Measurements from ENCODE around the gene EGFLAM.
"Not testable (repeated sequence)": the region's sequence is repeated elsewhere in the genome, so short reads cannot be mapped to it uniquely, and the experiment has no call there.

EGFLAM gene

DNA sequence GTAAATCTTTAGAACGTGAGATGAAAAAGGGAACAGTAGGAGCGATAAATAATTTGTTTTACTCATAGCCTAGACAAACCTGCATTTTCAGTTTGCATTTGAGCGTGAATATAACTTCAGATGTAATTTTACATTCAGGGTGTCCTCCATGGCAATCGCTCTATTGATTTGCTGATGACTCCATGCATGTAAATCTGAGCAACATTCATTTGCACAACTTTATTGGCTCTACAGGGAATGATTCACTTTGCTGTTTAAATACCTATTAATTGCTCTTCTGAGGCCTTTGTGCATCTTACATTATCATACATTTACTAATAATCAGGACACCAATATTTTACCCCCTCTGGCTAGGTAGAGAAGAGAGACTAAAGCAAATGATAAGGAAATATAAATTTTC is 122.2 kb downstream of the EGFLAM start:
- DNase-seq: no peak

DNA sequence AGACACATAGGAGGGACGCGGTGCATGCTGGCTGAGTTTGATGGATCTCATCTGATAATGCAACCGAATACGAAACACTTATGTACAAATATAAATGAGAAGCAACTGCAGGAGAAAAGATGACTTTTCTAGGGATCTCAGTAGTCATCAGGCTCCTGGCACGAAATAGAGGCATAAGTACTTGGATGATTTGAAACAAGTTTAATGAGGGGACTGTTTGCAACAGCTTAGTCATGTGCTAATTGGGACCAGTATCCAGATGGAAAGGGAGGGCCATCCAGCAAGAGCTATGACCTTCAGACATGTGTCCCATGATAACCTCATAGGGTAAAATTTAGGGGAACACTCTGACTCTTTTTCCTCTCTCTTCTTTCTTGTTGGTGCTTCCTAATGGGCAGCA is 123.0 kb downstream of the EGFLAM start:
- no peak for DNase-seq

DNA sequence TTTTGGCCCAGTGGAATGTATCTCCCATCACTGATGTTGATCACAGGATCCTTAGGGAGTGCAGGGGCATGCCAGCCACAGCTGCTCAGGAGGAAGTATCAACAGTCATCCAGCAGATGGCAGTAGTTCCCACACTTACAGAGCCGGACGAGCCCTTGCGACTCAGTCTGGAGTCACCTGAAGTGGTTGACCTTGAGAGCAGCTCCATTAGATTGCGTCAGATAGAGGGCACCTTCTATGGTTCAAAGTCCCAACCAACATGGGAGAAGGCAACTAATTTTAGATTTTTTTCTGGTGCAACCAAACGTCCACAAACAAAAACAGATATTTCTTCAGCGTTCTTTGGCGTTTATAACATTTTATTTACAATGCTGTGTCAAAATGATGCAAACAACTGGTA is 124.5 kb downstream of the EGFLAM start:
- peak; percentile 8 to 42 for DNase-seq

DNA sequence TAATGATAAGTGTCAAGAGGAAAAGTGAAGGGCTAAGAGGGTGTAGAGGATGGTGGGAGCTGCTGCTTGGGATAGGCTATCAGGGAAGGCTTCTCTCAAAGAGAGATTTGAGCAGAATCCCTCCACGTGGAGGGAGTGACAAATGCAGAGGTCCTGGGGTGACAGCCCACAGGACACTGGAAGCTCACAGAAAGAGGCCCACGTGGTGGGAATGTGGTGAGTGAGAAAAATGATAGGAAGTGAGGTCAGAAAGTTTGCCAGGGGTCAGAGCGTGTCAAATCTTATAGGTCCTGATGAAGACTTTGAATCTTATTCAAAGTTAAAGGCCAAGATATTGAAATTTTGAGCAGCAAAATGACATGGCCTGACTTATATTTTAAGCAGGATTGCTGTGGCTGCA is 125.3 kb downstream of the EGFLAM start:
- no peak for DNase-seq

DNA sequence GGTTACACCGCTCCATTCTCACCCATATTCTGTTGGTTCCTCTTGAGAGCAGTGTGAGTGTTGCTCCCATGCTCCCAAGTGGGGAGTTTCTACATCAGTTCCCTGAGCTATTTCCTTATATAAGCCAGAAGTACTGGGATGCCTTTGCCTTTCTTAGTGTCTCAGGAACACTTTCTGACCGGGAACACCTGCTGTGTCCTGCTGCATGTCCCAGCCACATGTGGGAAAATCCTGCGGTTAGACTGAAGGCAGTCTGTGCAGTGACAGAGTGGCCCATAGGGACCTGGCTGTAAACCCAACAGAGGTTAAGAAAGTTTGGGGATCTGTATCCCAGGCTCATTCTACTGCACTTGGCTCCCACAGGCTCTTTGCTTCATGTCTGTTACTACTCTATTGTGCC is 126.0 kb downstream of the EGFLAM start:
- no peak for DNase-seq

DNA sequence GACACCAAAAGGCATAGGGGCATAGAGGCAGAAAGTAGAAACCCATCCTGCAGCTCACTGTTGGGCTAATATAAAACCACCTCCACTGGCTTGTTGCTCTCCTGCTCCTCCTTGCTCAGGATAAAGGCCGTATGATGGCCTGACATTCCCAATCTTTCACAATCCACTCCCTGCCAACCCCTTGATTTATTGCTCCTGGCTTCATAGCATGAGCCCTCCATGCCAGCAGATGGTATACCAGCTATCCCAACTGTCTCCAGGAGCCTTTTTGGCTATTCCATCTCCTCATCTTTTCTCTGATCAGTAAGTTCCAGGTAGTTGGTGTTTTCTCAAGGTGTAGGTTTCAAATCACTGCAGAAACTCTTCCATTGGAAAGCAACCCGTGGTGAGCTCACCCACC is 128.8 kb downstream of the EGFLAM start:
- no peak for DNase-seq

DNA sequence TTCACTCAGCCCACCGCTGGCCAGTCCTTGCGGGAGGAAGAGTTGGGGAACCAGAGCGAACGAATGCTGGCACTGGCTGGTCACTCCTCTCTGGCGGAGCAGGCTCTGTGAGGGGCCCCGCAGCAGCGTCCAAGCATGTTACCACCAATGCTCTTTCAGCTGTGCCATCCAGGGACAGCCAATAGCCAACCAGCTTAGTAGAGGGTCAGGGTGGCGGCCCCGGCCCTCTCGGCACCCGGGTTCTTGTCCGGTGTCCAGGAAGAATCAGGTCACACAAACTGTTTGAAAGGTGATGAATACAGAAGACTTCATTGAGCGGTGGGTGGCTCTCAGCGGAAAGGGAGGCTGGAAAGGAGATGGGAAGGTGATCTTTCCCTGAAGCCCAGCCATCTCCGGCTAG is 135.3 kb downstream of the EGFLAM start:
- no peak for DNase-seq

DNA sequence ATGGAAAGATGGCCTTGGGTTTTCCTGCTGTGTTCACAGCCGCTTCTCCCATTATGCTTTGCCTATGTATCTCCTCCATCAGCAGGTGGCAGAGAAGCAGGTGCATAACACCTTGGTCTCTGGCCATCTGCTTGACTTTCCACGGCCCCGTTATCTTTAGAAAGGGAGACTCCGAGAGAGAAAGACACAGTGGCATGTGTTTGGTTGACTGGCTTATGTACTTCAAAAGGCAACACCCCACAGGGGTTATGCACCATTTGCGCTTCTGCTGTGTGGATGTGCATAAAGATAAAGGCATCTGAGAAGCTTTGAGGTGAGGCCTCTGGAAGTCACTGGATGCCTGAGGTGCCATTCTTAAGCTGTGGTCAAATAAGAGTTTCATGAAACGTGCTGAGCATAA is 138.4 kb downstream of the EGFLAM start:
- DNase-seq: no peak

DNA sequence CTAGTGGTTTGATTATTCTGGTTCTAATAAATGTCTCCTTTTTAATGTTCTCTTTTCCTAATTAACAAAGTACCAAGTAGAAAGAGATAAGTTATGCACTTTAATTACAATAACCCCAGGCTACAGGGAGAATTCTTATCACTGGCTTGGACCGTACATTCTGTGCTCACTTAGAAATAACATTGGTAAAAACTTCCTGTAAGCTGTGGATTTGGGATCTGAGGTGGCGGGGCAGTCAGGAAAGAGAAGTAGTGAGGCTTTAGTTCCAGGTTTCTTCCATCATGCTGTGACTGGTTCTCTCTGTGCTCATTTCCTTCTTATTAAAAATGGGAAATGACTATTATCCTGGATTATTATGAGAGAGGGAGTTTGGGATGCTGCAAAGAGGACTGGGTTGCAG is 142.0 kb downstream of the EGFLAM start:
- no peak for DNase-seq

DNA sequence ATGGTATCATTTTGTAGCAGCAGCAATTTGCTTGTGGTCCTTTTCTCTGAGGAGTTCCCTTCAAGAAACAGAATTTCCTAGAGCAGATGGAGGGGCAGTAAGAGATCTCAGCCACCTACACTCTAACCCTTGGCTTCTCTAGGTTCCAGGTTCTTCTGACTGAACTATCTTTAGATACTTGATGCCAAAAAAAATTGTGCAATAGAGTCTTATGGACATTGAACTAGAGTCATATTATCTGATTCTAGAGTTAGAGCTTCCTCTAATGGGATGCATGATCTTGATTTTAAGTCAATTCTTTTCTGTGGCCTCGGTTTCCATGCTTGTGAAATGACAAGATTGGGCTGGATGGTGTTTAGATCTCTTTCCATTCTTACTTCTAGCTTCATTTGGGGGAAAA is 142.8 kb downstream of the EGFLAM start:
- DNase-seq: no peak

DNA sequence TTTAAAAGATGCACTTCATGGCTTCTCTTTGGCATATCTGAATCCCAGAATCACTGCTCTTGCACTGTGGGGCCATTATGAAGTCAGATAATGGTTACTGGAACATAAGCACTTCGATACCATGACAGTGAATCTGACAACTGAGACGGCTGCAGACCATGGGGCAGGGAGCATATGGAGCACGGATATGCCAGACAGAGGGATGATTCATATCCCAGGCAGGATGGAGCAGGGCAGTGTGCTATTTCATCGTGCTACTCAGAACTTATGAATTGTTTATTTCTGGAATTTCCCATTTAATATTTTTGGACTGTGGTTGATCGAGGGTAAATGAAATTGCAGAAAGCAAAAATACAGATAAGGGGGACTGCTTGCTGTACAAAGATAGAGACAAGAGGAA is 145.0 kb downstream of the EGFLAM start:
- no peak for DNase-seq

DNA sequence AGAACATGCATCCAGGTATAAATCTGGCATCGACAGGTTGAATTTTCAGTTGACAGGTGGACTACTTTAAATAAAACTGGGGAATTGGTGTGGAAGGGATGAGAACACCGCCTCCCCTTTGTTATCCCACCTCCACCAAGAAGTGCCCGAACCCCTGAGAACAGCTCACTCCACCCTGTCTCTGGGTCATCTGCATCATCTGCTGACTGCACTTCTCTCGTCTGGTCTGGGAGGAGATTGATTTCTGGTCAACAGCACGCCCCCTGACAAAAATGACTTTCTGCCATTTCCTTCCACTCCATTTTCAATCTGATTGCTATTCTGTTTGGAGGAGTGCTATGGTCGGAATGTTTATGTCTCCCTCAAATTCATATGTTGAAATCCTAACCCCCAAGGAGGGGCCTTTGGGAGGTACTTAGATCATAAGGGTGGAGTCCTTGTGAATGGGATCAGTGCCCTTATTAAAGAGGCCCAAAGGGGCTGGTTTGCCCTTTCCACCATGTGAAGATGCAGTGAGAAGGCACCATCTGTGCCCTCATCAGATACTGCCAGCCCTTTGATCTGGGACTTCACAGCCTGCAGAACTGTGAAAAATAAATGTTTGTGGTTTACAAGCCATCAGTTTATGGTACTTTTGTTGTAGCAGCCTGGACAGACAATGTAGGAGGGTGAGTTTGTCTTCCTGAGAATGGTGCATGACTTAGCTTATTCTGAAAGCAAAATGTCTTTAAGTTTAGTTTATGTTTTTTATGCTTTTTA is 145.7 kb downstream of the EGFLAM start:
- no peak for DNase-seq

DNA sequence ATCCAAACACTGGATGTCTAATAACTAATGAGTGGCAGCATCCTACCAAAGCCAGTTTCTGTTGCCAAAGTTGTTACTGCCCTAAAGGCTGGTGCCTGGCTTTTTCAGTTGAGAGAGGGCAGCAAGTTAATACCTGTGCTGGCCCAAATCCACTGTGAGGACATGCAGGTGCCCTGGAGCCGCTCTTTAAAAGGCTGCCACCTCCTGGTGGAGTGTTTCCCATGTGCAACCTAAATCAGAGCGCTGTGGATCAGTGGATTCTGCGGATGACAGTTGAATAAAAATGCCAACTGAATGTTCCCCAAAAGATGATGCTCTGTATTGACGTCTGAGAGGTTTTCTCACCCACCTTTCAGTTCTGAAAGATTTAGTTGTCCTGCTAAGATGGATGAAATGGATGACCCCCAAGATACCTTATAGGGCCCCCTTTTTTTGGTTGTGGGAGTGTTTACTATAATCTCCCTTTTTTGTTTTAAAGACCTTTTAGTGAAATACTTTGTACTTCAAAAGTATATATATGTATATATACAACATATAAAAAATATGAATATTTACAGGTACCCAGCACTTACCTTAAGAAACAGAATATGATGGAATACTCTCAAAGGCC is 146.4 kb downstream of the EGFLAM start:
- peak in 1 of 2 donors; percentile 2 for DNase-seq

DNA sequence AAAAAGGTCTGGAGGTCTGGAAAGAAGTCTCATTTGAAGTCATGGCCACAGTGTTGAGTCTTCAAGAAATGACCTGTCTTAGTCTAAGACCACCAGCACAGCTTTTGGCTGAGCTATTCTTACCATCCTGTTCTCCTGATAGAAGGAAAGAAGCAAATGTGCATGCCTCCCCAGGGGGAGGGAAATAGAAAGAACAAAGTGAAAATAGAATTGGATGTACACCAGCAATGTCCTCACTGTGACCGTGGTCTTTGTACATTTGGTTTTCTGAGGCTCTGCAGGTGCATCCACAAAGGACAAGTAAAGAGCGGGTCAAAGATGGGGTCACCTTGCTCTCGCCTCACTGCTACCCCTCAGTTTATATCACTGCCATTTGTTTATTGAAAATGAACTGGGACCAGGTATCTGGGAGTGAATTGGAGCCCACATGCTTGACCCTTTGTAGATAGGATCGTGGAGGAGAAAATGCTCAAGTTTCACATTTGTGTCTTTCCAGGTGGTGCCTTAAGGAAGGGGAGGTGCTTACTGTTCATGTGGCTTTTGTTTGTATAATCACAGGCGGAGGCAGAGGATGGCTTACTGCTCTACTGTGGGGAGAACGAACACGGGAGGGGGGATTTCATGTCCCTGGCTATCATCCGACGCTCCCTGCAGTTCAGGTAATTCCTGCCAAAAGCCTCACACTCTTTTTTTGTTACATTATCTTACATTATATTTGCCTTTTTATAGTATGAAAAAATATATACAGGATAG is 150.3 kb downstream of the EGFLAM start:
- no peak for DNase-seq

DNA sequence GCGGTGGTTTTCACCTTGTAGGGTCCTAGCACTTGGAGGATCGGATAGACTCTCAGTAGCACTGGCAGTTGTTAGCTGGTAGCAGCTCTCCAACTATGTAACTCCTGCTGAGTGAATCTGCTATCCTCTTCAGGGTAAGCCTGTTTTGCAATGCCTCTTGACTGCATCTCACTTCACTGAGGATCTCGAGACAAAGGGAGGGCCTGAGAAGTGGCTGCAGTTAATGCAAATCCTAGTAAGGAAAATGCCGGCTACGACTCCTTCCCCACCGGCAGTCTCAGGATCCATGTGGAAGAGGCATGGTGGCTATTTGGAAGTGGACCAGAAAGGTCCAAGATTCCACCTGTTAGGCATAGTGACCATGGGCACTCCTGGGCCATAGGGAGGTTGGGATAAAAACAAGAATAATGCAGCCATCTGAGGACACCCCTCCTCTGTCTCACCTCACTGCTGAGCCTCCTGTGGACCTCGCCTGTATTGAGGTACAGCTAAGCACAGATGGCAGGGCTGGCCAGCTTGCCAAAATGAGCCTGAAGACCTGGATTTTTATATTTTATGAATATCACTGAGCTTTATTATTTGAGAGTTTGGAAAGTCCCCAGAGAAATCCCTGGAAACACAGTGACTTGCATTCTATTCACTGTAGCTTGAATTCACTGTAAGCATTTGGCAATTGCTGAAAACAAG is 152.1 kb downstream of the EGFLAM start:
- no peak for DNase-seq

DNA sequence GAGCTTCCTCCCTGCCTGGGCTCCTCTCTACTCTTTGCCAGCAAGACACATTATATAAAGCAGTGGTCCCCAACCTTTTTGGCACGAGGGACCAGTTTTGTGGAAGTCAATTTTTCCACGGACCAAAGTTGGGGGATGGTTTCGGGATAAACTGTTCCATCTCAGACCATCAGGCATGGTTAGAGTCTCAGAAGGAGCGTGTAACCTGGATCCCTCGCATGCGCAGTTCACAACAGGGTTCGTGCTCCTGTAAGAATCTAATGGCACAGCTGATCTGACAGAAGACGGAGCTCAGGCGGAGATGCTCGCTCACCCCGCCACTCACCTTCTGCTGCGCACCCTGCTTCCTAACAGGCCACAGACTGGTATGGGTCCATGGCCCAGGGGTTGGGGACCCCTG is 155.3 kb downstream of the EGFLAM start:
- DNase-seq: no peak

DNA sequence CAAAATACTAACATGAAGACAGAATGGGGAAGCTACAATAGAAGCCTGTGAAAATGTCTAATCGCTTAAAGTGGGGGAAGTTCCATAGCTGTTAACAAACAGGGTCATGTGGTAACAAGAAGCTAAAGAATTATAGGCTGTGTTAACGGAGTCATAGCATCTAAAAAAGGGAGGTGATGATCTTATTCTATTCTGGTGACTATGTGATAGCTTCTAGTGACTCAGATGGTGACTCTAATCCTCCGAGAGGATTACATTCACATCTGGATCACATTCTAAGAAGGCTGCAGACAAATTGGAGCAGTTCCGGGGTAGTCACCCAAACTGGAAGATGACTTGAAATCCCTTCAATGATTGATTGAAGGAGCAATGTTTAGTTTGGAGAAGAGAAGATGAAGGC is 156.0 kb downstream of the EGFLAM start:
- no peak for DNase-seq

DNA sequence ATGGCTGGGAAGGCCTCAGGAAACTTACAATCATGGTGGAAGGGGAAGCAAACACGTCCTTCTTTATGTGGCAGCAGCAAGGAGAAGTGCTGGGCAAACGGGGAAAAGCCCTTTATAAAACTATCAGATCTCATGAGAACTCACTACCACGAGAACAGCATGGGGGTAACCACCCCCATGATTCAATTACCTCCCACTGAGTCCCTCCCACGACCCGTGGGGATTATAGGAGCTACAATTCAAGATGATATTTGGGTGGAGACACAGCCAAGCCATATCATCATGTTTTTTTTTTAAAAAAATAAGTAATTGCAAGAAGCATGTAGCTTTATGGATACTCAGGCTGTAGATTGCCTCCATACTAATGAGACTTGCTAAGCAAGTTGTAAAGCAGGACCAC is 157.4 kb downstream of the EGFLAM start:
- DNase-seq: not testable (repeated sequence)

DNA sequence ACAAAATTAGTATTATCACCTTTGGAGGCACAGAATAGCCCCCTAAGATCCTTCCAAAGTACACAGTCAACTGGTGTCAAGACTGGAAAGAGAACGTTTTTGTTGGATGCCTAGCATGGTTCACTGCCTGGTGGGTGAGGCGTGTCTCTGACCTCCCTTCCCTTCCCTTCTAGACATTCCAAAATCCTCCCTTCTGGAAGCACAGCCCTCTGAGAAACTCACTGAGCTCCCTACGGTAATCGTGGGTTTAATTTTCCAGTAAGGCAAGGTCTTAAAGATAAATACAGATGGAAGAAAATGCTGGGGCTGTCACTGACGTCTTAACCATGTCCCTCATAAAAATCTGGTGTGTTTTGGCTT is 159.3 kb downstream of the EGFLAM start:
- no peak for DNase-seq

DNA sequence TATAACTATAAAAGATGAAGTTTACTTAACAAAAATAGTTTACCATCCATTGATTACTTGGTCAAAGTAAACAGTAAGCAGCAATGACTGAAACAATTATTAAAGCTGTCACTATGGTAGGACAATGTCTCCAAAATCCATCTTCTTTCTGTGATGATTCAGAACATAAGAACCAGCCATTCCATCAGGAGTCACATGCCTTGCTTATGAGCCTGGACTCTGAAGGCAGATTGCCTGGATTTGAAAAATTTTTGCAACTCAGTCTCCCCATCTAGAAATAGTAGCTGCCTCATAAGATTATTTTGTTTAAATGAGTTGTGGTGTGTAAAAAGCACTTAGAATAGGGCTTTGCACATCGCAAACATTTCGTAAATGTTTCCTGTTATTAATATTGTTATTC is 161.9 kb downstream of the EGFLAM start:
- DNase-seq: no peak

DNA sequence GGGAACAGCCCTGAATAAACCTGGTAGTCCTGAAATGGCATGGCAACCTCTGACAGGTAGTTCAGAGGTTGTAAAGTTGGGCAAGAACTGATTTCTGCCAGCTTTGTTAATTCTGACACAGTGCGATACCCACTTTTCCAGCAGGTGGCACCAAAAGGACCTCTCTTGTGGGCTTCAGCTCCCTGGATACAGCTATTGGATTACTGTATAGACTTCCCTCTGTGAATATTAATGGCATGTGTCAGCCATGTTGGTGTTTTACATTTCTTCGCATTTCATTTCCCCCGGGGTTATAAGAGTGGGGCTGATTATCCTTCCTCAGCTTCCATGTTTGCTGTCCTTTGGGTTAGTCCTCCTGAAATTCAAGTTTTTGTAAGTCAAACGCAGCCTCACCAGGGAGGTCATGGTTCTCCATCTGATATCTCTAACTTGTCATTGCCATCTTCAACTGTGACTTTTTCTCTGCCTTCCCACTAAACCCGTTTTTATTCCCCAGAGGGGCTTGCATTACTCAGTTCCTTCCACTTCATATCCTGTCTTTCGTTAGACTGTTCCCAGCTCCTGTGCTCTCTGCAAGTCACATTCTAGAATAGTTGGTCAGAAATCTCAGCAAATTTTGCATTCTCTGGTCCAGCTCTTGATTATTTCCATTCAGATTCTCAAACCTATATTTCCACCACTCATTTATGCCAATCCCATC is 162.5 kb downstream of the EGFLAM start:
- DNase-seq: peak in 1 of 2 donors; percentile 10

DNA sequence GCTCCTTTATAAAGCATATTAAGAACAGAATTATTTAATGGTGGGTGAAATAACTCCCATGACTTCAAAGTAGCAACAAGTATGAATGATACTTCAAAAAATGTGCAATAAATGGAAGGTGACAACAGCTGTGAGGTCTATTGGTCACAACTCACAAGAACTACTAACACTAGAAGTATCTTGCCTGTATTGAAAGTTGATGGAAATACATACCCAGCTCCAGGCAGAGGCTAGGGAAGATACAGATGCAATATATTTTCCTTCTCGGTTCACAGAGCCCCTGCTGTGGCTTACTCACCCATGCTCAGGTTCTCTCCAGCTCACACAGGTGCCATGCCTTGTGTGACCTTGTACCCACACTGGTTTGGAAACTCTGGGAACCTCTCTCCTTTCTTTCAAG is 164.3 kb downstream of the EGFLAM start:
- no peak for DNase-seq
